ENCODE data around the gene ENTPD3. TPM values are rescaled to one million over a fixed set of nuclear protein-coding genes. Genes with fewer than 3 reads are reported as not detected.

The ENTPD3 gene
- total and polyA plus RNA-seq, 2 of the 13 experiments (the other 11 are each of a cell fraction or from before 2014, with no cell fraction given): 0.07 TPM; not detected in 1

DNA sequence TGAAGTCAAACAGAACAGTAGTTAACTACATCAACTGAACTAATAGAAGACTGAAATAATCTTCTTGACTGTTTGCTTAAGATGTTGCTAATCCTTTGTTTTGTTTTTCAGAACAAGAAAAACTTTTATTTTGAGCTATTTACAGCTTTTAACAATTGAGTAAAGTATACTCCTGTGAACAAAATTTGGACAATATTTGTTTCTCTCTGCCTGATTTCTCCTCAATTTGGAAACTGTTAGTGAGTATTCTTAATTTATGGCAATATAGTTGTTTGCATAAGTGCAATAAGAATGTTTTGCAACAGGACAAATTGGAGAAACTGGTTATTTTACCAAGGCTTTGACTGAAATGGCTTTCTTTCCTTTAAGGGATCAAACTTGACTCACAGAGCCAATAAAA is 36.5 kb upstream of the ENTPD3 start:
- H3K9ac ChIP-seq (ENCODE audit: insufficient read depth, low read depth, low read length): no peak overlapping the region
- H3K4me3 ChIP-seq (replicated peaks in 1 of 3; ENCODE audit: insufficient read depth in 1 of 3, low read depth in 2 of 3, low read length in 3 of 3): no peak overlapping the region

DNA sequence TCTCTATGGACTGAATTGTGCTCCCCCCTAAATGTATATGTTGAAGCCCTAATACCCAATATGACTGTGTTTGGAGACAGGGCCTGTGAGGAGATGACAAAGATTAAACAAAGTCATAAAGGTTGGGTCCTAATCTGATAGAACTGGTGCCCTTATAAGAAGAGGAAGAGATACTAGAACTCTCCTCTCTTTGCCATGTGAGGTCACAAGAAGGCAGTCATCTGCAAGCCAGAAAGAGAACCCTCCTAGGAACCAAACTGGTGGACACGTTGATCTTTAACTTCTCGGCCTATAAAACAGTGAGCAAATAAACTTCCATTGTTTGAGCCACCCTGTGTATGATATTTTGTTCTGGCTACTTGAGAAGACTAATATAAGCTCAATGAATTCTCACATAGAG is 31.6 kb upstream of the ENTPD3 start:
- Histone ChIP-seq H3K36me3 (replicated peaks in 1 of 2; ENCODE audit: control insufficient read depth in 1 of 2, insufficient read depth in 2 of 2, low read length in 2 of 2) (no peaks in the 10 kb centered on the region), H3K27ac (ENCODE audit: extremely low read length, insufficient read depth, low read length) (no peak overlapping the region), H3K79me2 (ENCODE audit: insufficient read depth, low read length) (no peaks in the 10 kb centered on the region), H3K9me3 (ENCODE audit: low read length) (peaks cover 5% of the 10 kb centered on the region; the same call in 1 of the 2 replicates), H3K27me3 (ENCODE audit: control insufficient read depth in 1 of 2, insufficient read depth in 2 of 2, low read length in 2 of 2) (no peaks in the 10 kb centered on the region), H3K4me2 (ENCODE audit: low read depth, low read length) (no peak overlapping the region), H2AFZ (ENCODE audit: low read length) (no peak overlapping the region), H3K4me1 (ENCODE audit: insufficient read depth, low read length) (no peaks in the 10 kb centered on the region), H3K4me3 (replicated peaks in 1 of 3; ENCODE audit: insufficient read depth in 1 of 3, low read depth in 2 of 3, low read length in 3 of 3) (no peak overlapping the region), H3K9ac (ENCODE audit: insufficient read depth, low read depth, low read length) (no peak overlapping the region), H4K20me1 (ENCODE audit: insufficient read depth, low read length) (no peaks in the 10 kb centered on the region)
- TF ChIP-seq, protein P1, sequence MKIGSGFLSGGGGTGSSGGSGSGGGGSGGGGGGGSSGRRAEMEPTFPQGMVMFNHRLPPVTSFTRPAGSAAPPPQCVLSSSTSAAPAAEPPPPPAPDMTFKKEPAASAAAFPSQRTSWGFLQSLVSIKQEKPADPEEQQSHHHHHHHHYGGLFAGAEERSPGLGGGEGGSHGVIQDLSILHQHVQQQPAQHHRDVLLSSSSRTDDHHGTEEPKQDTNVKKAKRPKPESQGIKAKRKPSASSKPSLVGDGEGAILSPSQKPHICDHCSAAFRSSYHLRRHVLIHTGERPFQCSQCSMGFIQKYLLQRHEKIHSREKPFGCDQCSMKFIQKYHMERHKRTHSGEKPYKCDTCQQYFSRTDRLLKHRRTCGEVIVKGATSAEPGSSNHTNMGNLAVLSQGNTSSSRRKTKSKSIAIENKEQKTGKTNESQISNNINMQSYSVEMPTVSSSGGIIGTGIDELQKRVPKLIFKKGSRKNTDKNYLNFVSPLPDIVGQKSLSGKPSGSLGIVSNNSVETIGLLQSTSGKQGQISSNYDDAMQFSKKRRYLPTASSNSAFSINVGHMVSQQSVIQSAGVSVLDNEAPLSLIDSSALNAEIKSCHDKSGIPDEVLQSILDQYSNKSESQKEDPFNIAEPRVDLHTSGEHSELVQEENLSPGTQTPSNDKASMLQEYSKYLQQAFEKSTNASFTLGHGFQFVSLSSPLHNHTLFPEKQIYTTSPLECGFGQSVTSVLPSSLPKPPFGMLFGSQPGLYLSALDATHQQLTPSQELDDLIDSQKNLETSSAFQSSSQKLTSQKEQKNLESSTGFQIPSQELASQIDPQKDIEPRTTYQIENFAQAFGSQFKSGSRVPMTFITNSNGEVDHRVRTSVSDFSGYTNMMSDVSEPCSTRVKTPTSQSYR (CRISPR knock-in tag; IDR thresholded peaks at IDR 0.05; ENCODE audit: borderline replicate concordance): no peak
- TF ChIP-seq HOXA9 (CRISPR knock-in tag; IDR thresholded peaks at IDR 0.05; ENCODE audit: borderline replicate concordance): no peak
- no peak for TF ChIP-seq ZNF546 (CRISPR knock-in tag; conservative IDR thresholded peaks at IDR 0.05)
- TF ChIP-seq NFKB2 (CRISPR knock-in tag; IDR thresholded peaks at IDR 0.05; ENCODE audit: borderline replicate concordance): no peak
- no peak for TF ChIP-seq ZNF367 (CRISPR knock-in tag; IDR thresholded peaks at IDR 0.05; ENCODE audit: borderline replicate concordance)
- TF ChIP-seq ZNF430 (CRISPR knock-in tag; IDR thresholded peaks at IDR 0.05): no peak
- TF ChIP-seq MEIS1 (CRISPR knock-in tag; IDR thresholded peaks at IDR 0.05; ENCODE audit: borderline replicate concordance): no peak
- TF ChIP-seq, protein P2, sequence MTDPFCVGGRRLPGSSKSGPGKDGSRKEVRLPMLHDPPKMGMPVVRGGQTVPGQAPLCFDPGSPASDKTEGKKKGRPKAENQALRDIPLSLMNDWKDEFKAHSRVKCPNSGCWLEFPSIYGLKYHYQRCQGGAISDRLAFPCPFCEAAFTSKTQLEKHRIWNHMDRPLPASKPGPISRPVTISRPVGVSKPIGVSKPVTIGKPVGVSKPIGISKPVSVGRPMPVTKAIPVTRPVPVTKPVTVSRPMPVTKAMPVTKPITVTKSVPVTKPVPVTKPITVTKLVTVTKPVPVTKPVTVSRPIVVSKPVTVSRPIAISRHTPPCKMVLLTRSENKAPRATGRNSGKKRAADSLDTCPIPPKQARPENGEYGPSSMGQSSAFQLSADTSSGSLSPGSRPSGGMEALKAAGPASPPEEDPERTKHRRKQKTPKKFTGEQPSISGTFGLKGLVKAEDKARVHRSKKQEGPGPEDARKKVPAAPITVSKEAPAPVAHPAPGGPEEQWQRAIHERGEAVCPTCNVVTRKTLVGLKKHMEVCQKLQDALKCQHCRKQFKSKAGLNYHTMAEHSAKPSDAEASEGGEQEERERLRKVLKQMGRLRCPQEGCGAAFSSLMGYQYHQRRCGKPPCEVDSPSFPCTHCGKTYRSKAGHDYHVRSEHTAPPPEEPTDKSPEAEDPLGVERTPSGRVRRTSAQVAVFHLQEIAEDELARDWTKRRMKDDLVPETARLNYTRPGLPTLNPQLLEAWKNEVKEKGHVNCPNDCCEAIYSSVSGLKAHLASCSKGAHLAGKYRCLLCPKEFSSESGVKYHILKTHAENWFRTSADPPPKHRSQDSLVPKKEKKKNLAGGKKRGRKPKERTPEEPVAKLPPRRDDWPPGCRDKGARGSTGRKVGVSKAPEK (CRISPR knock-in tag; IDR thresholded peaks at IDR 0.05; ENCODE audit: borderline replicate concordance): no peak
- TF ChIP-seq TMF1 (CRISPR knock-in tag; IDR thresholded peaks at IDR 0.05; ENCODE audit: low read depth): no peak
- no peak for DNase-seq (ENCODE audit: low spot score)
- BruUV-seq (replicated peaks): no TSS peak
- ATAC-seq: no peak
- WGBS (ENCODE audit: low lambda C conversion rate): 0% methylated on average over 2 of the region's 2 CpGs
- POLR2A ChIA-PET: no interaction called here
- in situ Hi-C loops (cut with HindIII; ENCODE audit: extremely low pct_ligation_motif_present, low pct_unique_long_range_greater_than_20kb): no loop called here
- CTCF ChIA-PET (ENCODE audit: low intra/inter-chr PET ratio, low total read pairs): no interaction called here
- intact Hi-C loops (cut with micrococcal nuclease; ENCODE audit: unreplicated experiment): no loop called here
- no peak for FAIRE-seq

More for the DNA sequence above, 36.5 kb upstream of the ENTPD3 start:
- Histone ChIP-seq H3K27ac (ENCODE audit: extremely low read length, insufficient read depth, low read length) (no peak overlapping the region), H3K36me3 (replicated peaks in 1 of 2; ENCODE audit: control insufficient read depth in 1 of 2, insufficient read depth in 2 of 2, low read length in 2 of 2) (no peaks in the 10 kb centered on the region), H2AFZ (ENCODE audit: low read length) (no peak overlapping the region), H4K20me1 (ENCODE audit: insufficient read depth, low read length) (no peaks in the 10 kb centered on the region), H3K4me1 (ENCODE audit: insufficient read depth, low read length) (no peaks in the 10 kb centered on the region), H3K9me3 (ENCODE audit: low read length) (peaks cover 5% of the 10 kb centered on the region; the same call in 1 of the 2 replicates), H3K4me2 (ENCODE audit: low read depth, low read length) (no peak overlapping the region), H3K79me2 (ENCODE audit: insufficient read depth, low read length) (no peaks in the 10 kb centered on the region), H3K27me3 (ENCODE audit: control insufficient read depth in 1 of 2, insufficient read depth in 2 of 2, low read length in 2 of 2) (no peaks in the 10 kb centered on the region)
- no TSS peak for BruUV-seq (replicated peaks)
- ATAC-seq (no peak), FAIRE-seq (no peak), DNase-seq (ENCODE audit: low spot score) (no peak)
- TF ChIP-seq ZC3H13 (CRISPR knock-in tag; IDR thresholded peaks at IDR 0.05) (no peak), STAG1 (CRISPR knock-in tag; IDR thresholded peaks at IDR 0.05) (no peak), ASH2L (IDR thresholded peaks at IDR 0.05; ENCODE audit: insufficient read length, low read depth, low read length) (no peak), ZNF335 (CRISPR knock-in tag; IDR thresholded peaks at IDR 0.05) (no peak), ZNF749 (CRISPR knock-in tag; IDR thresholded peaks at IDR 0.05; ENCODE audit: borderline replicate concordance) (no peak), SPEN (CRISPR knock-in tag; IDR thresholded peaks at IDR 0.05; ENCODE audit: low read depth) (no peak), ZNF274 (CRISPR knock-in tag; IDR thresholded peaks at IDR 0.05) (no peak), NCOA5 (CRISPR knock-in tag; IDR thresholded peaks at IDR 0.05) (no peak), MATR3 (CRISPR knock-in tag; IDR thresholded peaks at IDR 0.05) (no peak), THYN1 (CRISPR knock-in tag; IDR thresholded peaks at IDR 0.05; ENCODE audit: borderline replicate concordance, low read depth) (no peak), FLYWCH1 (CRISPR knock-in tag; IDR thresholded peaks at IDR 0.05) (no peak)
- ChIA-PET CTCF (ENCODE audit: low intra/inter-chr PET ratio, low total read pairs) (no interaction called here), POLR2A (no interaction called here)
- in situ Hi-C loops (cut with HindIII; ENCODE audit: extremely low pct_ligation_motif_present, low pct_unique_long_range_greater_than_20kb) (no loop called here), intact Hi-C loops (cut with micrococcal nuclease; ENCODE audit: unreplicated experiment) (no loop called here)
